Measurements from ENCODE around the gene PTGDS.

DNA sequence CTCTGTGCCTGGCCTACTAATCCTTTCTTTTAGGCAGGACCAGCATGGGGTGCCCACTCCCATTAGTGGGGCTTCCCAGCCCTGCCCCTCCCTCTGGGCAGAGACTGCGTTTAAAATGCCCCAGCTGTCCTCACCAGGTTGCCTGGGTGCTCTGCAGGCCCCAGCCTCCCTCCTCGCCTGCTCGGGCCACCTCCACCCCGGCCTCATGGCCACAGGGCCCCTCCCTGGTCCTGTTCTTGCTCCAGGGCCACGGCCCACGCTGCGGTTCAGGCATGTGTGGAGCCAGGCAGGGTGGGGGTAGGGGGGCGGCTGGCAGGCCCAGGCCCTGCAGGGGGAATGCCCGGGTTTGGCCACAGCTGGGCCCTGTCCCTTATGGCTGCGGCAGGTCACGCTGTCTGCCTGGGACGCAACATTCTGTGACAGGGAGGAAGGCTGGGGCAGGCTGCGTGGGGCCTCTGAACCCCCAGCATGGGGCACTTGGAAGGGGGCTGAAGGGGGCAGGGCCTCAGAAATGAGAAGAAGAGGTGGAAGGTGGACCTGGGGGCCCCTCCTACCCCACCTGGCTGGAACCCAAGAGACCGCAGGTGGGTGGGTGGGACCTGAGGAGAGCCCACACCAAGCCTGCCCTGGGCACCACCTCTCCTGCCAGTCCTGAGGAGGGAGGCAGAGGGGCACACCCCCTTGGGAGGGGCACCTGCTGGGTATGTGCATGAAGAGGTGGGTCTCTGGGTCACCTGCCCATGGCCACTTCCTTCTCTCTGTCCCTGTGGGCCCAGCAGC is 25.6 kb upstream of the PTGDS start, which contains the start of gene LCN12:
- TF ChIP-seq, protein P1, sequence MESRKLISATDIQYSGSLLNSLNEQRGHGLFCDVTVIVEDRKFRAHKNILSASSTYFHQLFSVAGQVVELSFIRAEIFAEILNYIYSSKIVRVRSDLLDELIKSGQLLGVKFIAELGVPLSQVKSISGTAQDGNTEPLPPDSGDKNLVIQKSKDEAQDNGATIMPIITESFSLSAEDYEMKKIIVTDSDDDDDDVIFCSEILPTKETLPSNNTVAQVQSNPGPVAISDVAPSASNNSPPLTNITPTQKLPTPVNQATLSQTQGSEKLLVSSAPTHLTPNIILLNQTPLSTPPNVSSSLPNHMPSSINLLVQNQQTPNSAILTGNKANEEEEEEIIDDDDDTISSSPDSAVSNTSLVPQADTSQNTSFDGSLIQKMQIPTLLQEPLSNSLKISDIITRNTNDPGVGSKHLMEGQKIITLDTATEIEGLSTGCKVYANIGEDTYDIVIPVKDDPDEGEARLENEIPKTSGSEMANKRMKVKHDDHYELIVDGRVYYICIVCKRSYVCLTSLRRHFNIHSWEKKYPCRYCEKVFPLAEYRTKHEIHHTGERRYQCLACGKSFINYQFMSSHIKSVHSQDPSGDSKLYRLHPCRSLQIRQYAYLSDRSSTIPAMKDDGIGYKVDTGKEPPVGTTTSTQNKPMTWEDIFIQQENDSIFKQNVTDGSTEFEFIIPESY (IDR thresholded peaks at IDR 0.05) = no peak
- TF ChIP-seq CTCF (IDR thresholded peaks at IDR 0.05; ENCODE audit: low read depth, low read length, missing input control) (no peak), RAD21 (IDR thresholded peaks at IDR 0.05) (no peak), REST (IDR thresholded peaks at IDR 0.05) (no peak), MAX (IDR thresholded peaks at IDR 0.05) (no peak), JUND (IDR thresholded peaks at IDR 0.05) (no peak), NR2F2 (IDR thresholded peaks at IDR 0.05) (no peak)
- TF ChIP-seq, protein P2, sequence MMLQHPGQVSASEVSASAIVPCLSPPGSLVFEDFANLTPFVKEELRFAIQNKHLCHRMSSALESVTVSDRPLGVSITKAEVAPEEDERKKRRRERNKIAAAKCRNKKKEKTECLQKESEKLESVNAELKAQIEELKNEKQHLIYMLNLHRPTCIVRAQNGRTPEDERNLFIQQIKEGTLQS (IDR thresholded peaks at IDR 0.05) = no peak
